ENCODE results near the gene TGM2. TPM values are rescaled to one million over a fixed set of nuclear protein-coding genes. Genes with fewer than 3 reads are reported as not detected.

TGM2 gene
- polyA plus RNA-seq, 1 donor (not counting 4 experiments of a cell fraction or from before 2014, with no cell fraction given) = 18.7 TPM

GRCh38 chr20:38146156-38146555 lies 18.9 kb downstream of the TGM2 start:
- H3K4me3 ChIP-seq (ENCODE audit: control insufficient read depth in 2 of 3, extremely low read depth in 1 of 3, insufficient read depth in 2 of 3, low read depth in 1 of 3, low read length in 3 of 3) = no peak overlapping the region
- no peak overlapping the region for H2AFZ ChIP-seq (ENCODE audit: control insufficient read depth, low read length)
- H4K20me1 ChIP-seq (ENCODE audit: control insufficient read depth, extremely low read depth, insufficient read depth, low read length) = no peaks in the 10 kb centered on the region
- H3K9me1 ChIP-seq (ENCODE audit: control insufficient read depth, extremely low read depth, insufficient read depth, low read length) = no peaks in the 10 kb centered on the region
- peaks cover 20% of the 10 kb centered on the region for H3K4me1 ChIP-seq (ENCODE audit: control insufficient read depth, extremely low read depth, insufficient read depth, low read length)
- H3K79me2 ChIP-seq (ENCODE audit: control insufficient read depth, insufficient read depth, low read length) = no peaks in the 10 kb centered on the region
- H3K9ac ChIP-seq (ENCODE audit: control insufficient read depth, extremely low read depth, insufficient read depth, low read length) = no peak overlapping the region
- H3K4me2 ChIP-seq (ENCODE audit: control insufficient read depth, extremely low read depth, insufficient read depth, low read depth, low read length) = no peak overlapping the region
- H3K9me3 ChIP-seq (ENCODE audit: control insufficient read depth, low read depth, low read length) = no peaks in the 10 kb centered on the region
- no peak overlapping the region for H3K27ac ChIP-seq (ENCODE audit: control insufficient read depth, insufficient read depth, low read length)
- no peaks in the 10 kb centered on the region for H3K27me3 ChIP-seq (ENCODE audit: control insufficient read depth, extremely low read depth, insufficient read depth, low read length)
- FAIRE-seq (no peak), DNase-seq (ENCODE audit: low read depth, low spot score) (no peak)
- dilution Hi-C loops (cut with MboI; ENCODE audit: extremely low pct_ligation_motif_present, low sequenced_read_pairs) = no loop called here
- peaks cover 0 to 2% of the 10 kb centered on the region in 2 experiments for H3K36me3 ChIP-seq (ENCODE audit: control insufficient read depth in 2 of 2, extremely low read depth in 1 of 2, insufficient read depth in 2 of 2, low read length in 2 of 2)
- TF ChIP-seq EZH2 (IDR thresholded peaks at IDR 0.05; ENCODE audit: low read length) (no peak), CTCF (optimal IDR thresholded peaks at IDR 0.05 in 1 of 3, IDR thresholded peaks at IDR 0.05 in 1 of 3, conservative IDR thresholded peaks at IDR 0.05 in 1 of 3; ENCODE audit: extremely low read depth in 1 of 3, insufficient read depth in 2 of 3, low read length in 3 of 3) (no peak)

GRCh38 chr20:38145729-38146075 lies 19.4 kb downstream of the TGM2 start:
- Histone ChIP-seq H3K79me2 (ENCODE audit: control insufficient read depth, insufficient read depth, low read length) (no peaks in the 10 kb centered on the region), H2AFZ (ENCODE audit: control insufficient read depth, low read length) (no peak overlapping the region), H3K27me3 (ENCODE audit: control insufficient read depth, extremely low read depth, insufficient read depth, low read length) (no peaks in the 10 kb centered on the region), H3K9ac (ENCODE audit: control insufficient read depth, extremely low read depth, insufficient read depth, low read length) (no peak overlapping the region), H3K4me1 (ENCODE audit: control insufficient read depth, extremely low read depth, insufficient read depth, low read length) (peaks cover 20% of the 10 kb centered on the region), H3K4me3 (ENCODE audit: control insufficient read depth in 2 of 3, extremely low read depth in 1 of 3, insufficient read depth in 2 of 3, low read depth in 1 of 3, low read length in 3 of 3) (no peak overlapping the region), H3K9me1 (ENCODE audit: control insufficient read depth, extremely low read depth, insufficient read depth, low read length) (no peaks in the 10 kb centered on the region), H3K36me3 (ENCODE audit: control insufficient read depth in 2 of 2, extremely low read depth in 1 of 2, insufficient read depth in 2 of 2, low read length in 2 of 2) (peaks cover 0 to 2% of the 10 kb centered on the region in 2 experiments), H3K4me2 (ENCODE audit: control insufficient read depth, extremely low read depth, insufficient read depth, low read depth, low read length) (no peak overlapping the region), H3K27ac (ENCODE audit: control insufficient read depth, insufficient read depth, low read length) (no peak overlapping the region), H3K9me3 (ENCODE audit: control insufficient read depth, low read depth, low read length) (no peaks in the 10 kb centered on the region), H4K20me1 (ENCODE audit: control insufficient read depth, extremely low read depth, insufficient read depth, low read length) (no peaks in the 10 kb centered on the region)
- TF ChIP-seq EZH2 (IDR thresholded peaks at IDR 0.05; ENCODE audit: low read length) = no peak
- TF ChIP-seq CTCF (optimal IDR thresholded peaks at IDR 0.05 in 1 of 3, IDR thresholded peaks at IDR 0.05 in 1 of 3, conservative IDR thresholded peaks at IDR 0.05 in 1 of 3; ENCODE audit: extremely low read depth in 1 of 3, insufficient read depth in 2 of 3, low read length in 3 of 3) = no peak
- dilution Hi-C loops (cut with MboI; ENCODE audit: extremely low pct_ligation_motif_present, low sequenced_read_pairs) = no loop called here
- DNase-seq (ENCODE audit: low read depth, low spot score) (no peak), FAIRE-seq (no peak)
